ENCODE data around the gene CENPM. TPM values are rescaled to one million over a fixed set of nuclear protein-coding genes. Genes with fewer than 3 reads are reported as not detected.

Gene CENPM
- total RNA-seq, 1 donor from 2014 or later, result 2.0 TPM

- DNase-seq (ENCODE audit: low read depth) (no peak), FAIRE-seq (no peak)
- Histone ChIP-seq H3K9ac (ENCODE audit: low read length) (no peak overlapping the region), H3K27ac (ENCODE audit: low read depth, low read length) (no peak overlapping the region), H3K4me3 (ENCODE audit: insufficient read depth, low read depth, low read length) (no peak overlapping the region), H4K20me1 (ENCODE audit: insufficient read depth, low read length) (peaks cover 15% of the 10 kb centered on the region), H3K36me3 (ENCODE audit: insufficient read depth, low read length) (no peaks in the 10 kb centered on the region), H3K4me2 (ENCODE audit: low read length) (no peak overlapping the region), H3K4me1 (ENCODE audit: insufficient read depth, low read length) (peaks cover 11% of the 10 kb centered on the region), H3K9me3 (ENCODE audit: insufficient read depth, low read depth, low read length) (no peaks in the 10 kb centered on the region), H3K79me2 (ENCODE audit: insufficient read depth, low read length) (no peaks in the 10 kb centered on the region), H2AFZ (ENCODE audit: low read depth, low read length) (no peak overlapping the region), H3K27me3 (ENCODE audit: insufficient read depth, low read length) (peaks cover 37% of the 10 kb centered on the region)
- H3K9me3 Mint-ChIP-seq (ENCODE audit: unreplicated experiment), result no peaks in the 10 kb centered on the region
- peak; percentile 1 for TF ChIP-seq EZH2 (IDR thresholded peaks at IDR 0.05; ENCODE audit: insufficient read depth, low read length)
- no peak for TF ChIP-seq CTCF (IDR thresholded peaks at IDR 0.05; ENCODE audit: insufficient read depth, low read depth, low read length)
- H3K4me3 Mint-ChIP-seq (ENCODE audit: unreplicated experiment), result no peak overlapping the region
- no peaks in the 10 kb centered on the region for H3K36me3 Mint-ChIP-seq (ENCODE audit: low read depth, unreplicated experiment)
- peaks cover 40% of the 10 kb centered on the region for H3K27me3 Mint-ChIP-seq (ENCODE audit: low read depth, unreplicated experiment)
- no peak overlapping the region for H3K27ac Mint-ChIP-seq (ENCODE audit: unreplicated experiment)
- H3K4me1 Mint-ChIP-seq (ENCODE audit: low read depth, unreplicated experiment), result peaks cover 5% of the 10 kb centered on the region
Observed at GRCh38 chr22:41917375-41917902, 29.5 kb downstream of the CENPM start.

GRCh38 chr22:41916745-41917358, 30.1 kb downstream of the CENPM start:
- H3K4me3 ChIP-seq (ENCODE audit: insufficient read depth, low read depth, low read length), result no peak overlapping the region
- Mint-ChIP-seq H3K36me3 (ENCODE audit: low read depth, unreplicated experiment) (no peaks in the 10 kb centered on the region), H3K4me3 (ENCODE audit: unreplicated experiment) (no peak overlapping the region), H3K9me3 (ENCODE audit: unreplicated experiment) (no peaks in the 10 kb centered on the region), H3K4me1 (ENCODE audit: low read depth, unreplicated experiment) (peaks cover 5% of the 10 kb centered on the region), H3K27ac (ENCODE audit: unreplicated experiment) (no peak overlapping the region), H3K27me3 (ENCODE audit: low read depth, unreplicated experiment) (peaks cover 43% of the 10 kb centered on the region)
- H3K9ac ChIP-seq (ENCODE audit: low read length), result no peak overlapping the region
- peaks cover 11% of the 10 kb centered on the region for H3K4me1 ChIP-seq (ENCODE audit: insufficient read depth, low read length)
- FAIRE-seq (no peak), DNase-seq (ENCODE audit: low read depth) (no peak)
- no peaks in the 10 kb centered on the region for H3K79me2 ChIP-seq (ENCODE audit: insufficient read depth, low read length)
- H3K27me3 ChIP-seq (ENCODE audit: insufficient read depth, low read length), result peaks cover 42% of the 10 kb centered on the region
- no peak overlapping the region for H3K4me2 ChIP-seq (ENCODE audit: low read length)
- H3K36me3 ChIP-seq (ENCODE audit: insufficient read depth, low read length), result no peaks in the 10 kb centered on the region
- H2AFZ ChIP-seq (ENCODE audit: low read depth, low read length), result no peak overlapping the region
- TF ChIP-seq CTCF (IDR thresholded peaks at IDR 0.05; ENCODE audit: insufficient read depth, low read depth, low read length) (no peak), EZH2 (IDR thresholded peaks at IDR 0.05; ENCODE audit: insufficient read depth, low read length) (no peak)
- no peaks in the 10 kb centered on the region for H3K9me3 ChIP-seq (ENCODE audit: insufficient read depth, low read depth, low read length)
- H3K27ac ChIP-seq (ENCODE audit: low read depth, low read length), result no peak overlapping the region
- peaks cover 21% of the 10 kb centered on the region for H4K20me1 ChIP-seq (ENCODE audit: insufficient read depth, low read length)

All from astrocyte (in vitro differentiated cells and primary cell).